HepG2 (cell line): Measurements from ENCODE around the gene IVD. TPM values are rescaled to one million over a fixed set of nuclear protein-coding genes. Genes with fewer than 3 reads are reported as not detected.

Source experiments
- FOXM1 ChIP-seq: sonication (generic); formaldehyde crosslinking; IDR thresholded peaks from 2 replicates; pipeline ENCODE4 v1.5.0; 2020; ENCODE audit warnings: missing genetic modification reagents
- GLMP ChIP-seq: sonication (generic); formaldehyde crosslinking; IDR thresholded peaks from 2 replicates; pipeline ENCODE4 v1.9.0; 2021; ENCODE audit warnings: missing genetic modification reagents, mild to moderate bottlenecking, borderline replicate concordance
- HIC2 ChIP-seq: sonication (generic); formaldehyde crosslinking; IDR thresholded peaks from 2 replicates; pipeline ENCODE4 v1.9.0; 2022; ENCODE audit warnings: low read depth, missing genetic modification reagents
- HIVEP1 ChIP-seq: sonication (generic); formaldehyde crosslinking; IDR thresholded peaks from 2 replicates; pipeline ENCODE4 v1.4.0; 2020; ENCODE audit warnings: mild to moderate bottlenecking, missing genetic modification reagents
- HOXA3 ChIP-seq: sonication (generic); formaldehyde crosslinking; IDR thresholded peaks from 2 replicates; pipeline ENCODE4 v1.5.0; 2020; ENCODE audit warnings: missing genetic modification reagents
- IKZF1 ChIP-seq: fragments of 450-650 bp; IDR thresholded peaks from 2 replicates; pipeline ENCODE4 v1.7.1; 2016
- KDM5B ChIP-seq: sonication (generic); formaldehyde crosslinking; IDR thresholded peaks from 2 replicates; pipeline ENCODE4 v1.4.0; 2020; ENCODE audit warnings: missing genetic modification reagents, mild to moderate bottlenecking, borderline replicate concordance
- PAF1 ChIP-seq: IDR thresholded peaks from 2 replicates; pipeline ENCODE4 v1.6.1; 2016; ENCODE audit warnings: missing genetic modification reagents, missing compliant biosample characterization
- PHB2 ChIP-seq: fragments of 450-650 bp; IDR thresholded peaks from 2 replicates; pipeline ENCODE4 v1.6.1; 2018; ENCODE audit not compliant: partially characterized antibody
- RARA ChIP-seq: IDR thresholded peaks from 2 replicates; pipeline ENCODE4 v1.6.1; 2016; ENCODE audit warnings: missing genetic modification reagents, missing compliant biosample characterization
- SKI ChIP-seq: fragments of 450-650 bp; IDR thresholded peaks from one replicate; pipeline ENCODE4 v1.6.1; 2018; ENCODE audit warnings: mild to moderate bottlenecking; ENCODE audit not compliant: partially characterized antibody
- SNAPC2 ChIP-seq: sonication (generic); formaldehyde crosslinking; IDR thresholded peaks from 2 replicates; pipeline ENCODE4 v1.8.1; 2022; ENCODE audit warnings: mild to moderate bottlenecking, missing genetic modification reagents
- TBP ChIP-seq: sonication (generic); formaldehyde crosslinking; IDR thresholded peaks from 2 replicates; pipeline ENCODE4 v1.5.0; 2020; ENCODE audit warnings: missing genetic modification reagents
- TEAD3 ChIP-seq: optimal IDR thresholded peaks from 2 replicates; pipeline ENCODE3; 2016; ENCODE audit warnings: borderline replicate concordance
- ZFP36L1 ChIP-seq: sonication (generic); formaldehyde crosslinking; IDR thresholded peaks from 2 replicates; pipeline ENCODE4 v1.8.0; 2022; ENCODE audit warnings: mild to moderate bottlenecking, missing genetic modification reagents, moderate library complexity
- ZMYM4 ChIP-seq: sonication (generic); formaldehyde crosslinking; IDR thresholded peaks from 2 replicates; pipeline ENCODE4 v1.8.1; 2023; ENCODE audit warnings: mild to moderate bottlenecking, missing genetic modification reagents
- ZNF432 ChIP-seq: sonication (generic); formaldehyde crosslinking; IDR thresholded peaks from 2 replicates; pipeline ENCODE4 v1.5.0; 2020; ENCODE audit warnings: missing genetic modification reagents, mild to moderate bottlenecking, borderline replicate concordance
- ZNF549 ChIP-seq: sonication (generic); formaldehyde crosslinking; IDR thresholded peaks from 2 replicates; pipeline ENCODE4 v1.5.0; 2020; ENCODE audit warnings: missing genetic modification reagents
- ZNF639 ChIP-seq: conservative IDR thresholded peaks from 2 replicates; pipeline ENCODE4 v1.6.1; 2018; ENCODE audit warnings: missing genetic modification reagents
- polyA plus RNA-seq, 8 experiments: library from polyadenylated mRNA; depleted of rRNA in 3 of 8; stranded (reverse) in 7 of 8; unstranded in 1 of 8; fragments of >200 nt; fragmentation: Illumina TruSeq in 4 of 8; extraction: Trizol in 4 of 8; gene quantifications; 2 replicates each; pipeline versions ENCODE4 v1.2.1 to v1.2.3, GENCODE V29; 2011 to 2016; ENCODE audit warnings: low read depth in 4 of 8, missing spikeins in 1 of 8, mixed read lengths in 1 of 8; ENCODE audit not compliant: insufficient read depth in 1 of 8
- total RNA-seq, 5 experiments: library from RNA; depleted of rRNA; stranded (reverse); fragments of >200 nt; fragmentation: Illumina TruSeq; extraction: Trizol; gene quantifications; 2 replicates each; pipeline ENCODE4 v1.2.3, GENCODE V29; 2016; ENCODE audit warnings: low read depth in 1 of 5
- TF ChIP-seq, protein P1 (sequence below): IDR thresholded peaks from 2 replicates; pipeline ENCODE4 v1.4.0; 2020; ENCODE audit warnings: mild to moderate bottlenecking, missing genetic modification reagents
- TF ChIP-seq, protein P2 (sequence below): sonication (generic); formaldehyde crosslinking; IDR thresholded peaks from 2 replicates; pipeline ENCODE4 v1.4.0; 2020; ENCODE audit warnings: mild to moderate bottlenecking, missing genetic modification reagents, borderline replicate concordance

The IVD gene
- total and polyA plus RNA-seq, 2 of the 13 experiments (the other 11 are each of a cell fraction or from before 2014, with no cell fraction given) = 48.0 to 53.9 TPM

DNA sequence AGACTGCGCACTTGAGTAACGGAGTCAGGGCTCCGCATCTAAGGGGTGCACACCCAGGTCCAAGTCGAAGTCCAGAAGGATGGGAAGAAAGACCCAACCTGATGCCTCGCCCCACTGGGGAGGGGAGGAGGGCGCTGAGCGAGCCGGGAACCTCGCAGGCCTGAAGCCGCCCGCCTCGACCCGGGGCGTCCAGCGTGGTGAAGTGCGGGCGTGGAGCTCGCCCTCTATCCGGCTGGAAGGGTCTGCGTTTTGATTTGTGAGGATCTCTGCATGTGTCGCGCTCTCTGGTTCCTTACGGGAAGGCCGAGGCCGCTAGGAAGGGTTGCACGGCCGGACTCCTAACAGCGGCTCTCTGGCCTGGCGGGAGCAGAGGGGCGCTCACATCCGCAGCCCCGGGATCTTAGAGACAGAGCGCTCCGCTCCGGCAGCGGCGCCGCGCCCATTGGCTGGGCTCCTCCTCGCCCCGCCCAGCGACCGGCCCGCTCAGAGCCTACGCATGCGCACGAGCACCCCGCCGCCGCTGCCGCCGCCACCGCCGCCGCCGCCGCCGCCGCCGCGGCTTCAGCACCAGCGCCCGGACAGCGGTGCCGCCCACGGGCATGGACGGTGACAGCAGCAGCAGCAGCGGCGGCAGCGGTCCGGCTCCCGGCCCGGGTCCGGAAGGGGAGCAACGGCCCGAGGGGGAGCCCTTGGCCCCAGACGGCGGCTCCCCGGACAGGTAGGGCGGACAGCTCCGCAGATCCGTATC is 47.7 kb upstream of the IVD start, which contains the start of gene DISP2 (continued):
- TF ChIP-seq, protein P1, sequence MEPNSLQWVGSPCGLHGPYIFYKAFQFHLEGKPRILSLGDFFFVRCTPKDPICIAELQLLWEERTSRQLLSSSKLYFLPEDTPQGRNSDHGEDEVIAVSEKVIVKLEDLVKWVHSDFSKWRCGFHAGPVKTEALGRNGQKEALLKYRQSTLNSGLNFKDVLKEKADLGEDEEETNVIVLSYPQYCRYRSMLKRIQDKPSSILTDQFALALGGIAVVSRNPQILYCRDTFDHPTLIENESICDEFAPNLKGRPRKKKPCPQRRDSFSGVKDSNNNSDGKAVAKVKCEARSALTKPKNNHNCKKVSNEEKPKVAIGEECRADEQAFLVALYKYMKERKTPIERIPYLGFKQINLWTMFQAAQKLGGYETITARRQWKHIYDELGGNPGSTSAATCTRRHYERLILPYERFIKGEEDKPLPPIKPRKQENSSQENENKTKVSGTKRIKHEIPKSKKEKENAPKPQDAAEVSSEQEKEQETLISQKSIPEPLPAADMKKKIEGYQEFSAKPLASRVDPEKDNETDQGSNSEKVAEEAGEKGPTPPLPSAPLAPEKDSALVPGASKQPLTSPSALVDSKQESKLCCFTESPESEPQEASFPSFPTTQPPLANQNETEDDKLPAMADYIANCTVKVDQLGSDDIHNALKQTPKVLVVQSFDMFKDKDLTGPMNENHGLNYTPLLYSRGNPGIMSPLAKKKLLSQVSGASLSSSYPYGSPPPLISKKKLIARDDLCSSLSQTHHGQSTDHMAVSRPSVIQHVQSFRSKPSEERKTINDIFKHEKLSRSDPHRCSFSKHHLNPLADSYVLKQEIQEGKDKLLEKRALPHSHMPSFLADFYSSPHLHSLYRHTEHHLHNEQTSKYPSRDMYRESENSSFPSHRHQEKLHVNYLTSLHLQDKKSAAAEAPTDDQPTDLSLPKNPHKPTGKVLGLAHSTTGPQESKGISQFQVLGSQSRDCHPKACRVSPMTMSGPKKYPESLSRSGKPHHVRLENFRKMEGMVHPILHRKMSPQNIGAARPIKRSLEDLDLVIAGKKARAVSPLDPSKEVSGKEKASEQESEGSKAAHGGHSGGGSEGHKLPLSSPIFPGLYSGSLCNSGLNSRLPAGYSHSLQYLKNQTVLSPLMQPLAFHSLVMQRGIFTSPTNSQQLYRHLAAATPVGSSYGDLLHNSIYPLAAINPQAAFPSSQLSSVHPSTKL (CRISPR knock-in tag) = 0 out of 2 replicates have a peak, but pooled peaks have one; percentile 8
- TF ChIP-seq HIVEP1 (CRISPR knock-in tag) (no peak), GLMP (no peak), ZNF639 (peak; percentile 59; the same call in 1 of the 2 replicates), SNAPC2 (no peak), ZNF432 (no peak), KDM5B (peak; percentile 57; the same call in 1 of the 2 replicates), FOXM1 (CRISPR knock-in tag) (no peak), PHB2 (no peak), HOXA3 (CRISPR knock-in tag) (peak; percentile 52; the same call in 1 of the 2 replicates), ZNF549 (no peak), TBP (CRISPR knock-in tag) (no peak), IKZF1 (no peak), PAF1 (CRISPR knock-in tag) (no peak), HIC2 (CRISPR knock-in tag) (no peak), SKI (peak; percentile 71), ZFP36L1 (no peak), ZMYM4 (no peak), RARA (CRISPR knock-in tag) (peak; percentile 3; the same call in 1 of the 2 replicates), TEAD3 (CRISPR knock-in tag) (peak; percentile 10)
- TF ChIP-seq, protein P2, sequence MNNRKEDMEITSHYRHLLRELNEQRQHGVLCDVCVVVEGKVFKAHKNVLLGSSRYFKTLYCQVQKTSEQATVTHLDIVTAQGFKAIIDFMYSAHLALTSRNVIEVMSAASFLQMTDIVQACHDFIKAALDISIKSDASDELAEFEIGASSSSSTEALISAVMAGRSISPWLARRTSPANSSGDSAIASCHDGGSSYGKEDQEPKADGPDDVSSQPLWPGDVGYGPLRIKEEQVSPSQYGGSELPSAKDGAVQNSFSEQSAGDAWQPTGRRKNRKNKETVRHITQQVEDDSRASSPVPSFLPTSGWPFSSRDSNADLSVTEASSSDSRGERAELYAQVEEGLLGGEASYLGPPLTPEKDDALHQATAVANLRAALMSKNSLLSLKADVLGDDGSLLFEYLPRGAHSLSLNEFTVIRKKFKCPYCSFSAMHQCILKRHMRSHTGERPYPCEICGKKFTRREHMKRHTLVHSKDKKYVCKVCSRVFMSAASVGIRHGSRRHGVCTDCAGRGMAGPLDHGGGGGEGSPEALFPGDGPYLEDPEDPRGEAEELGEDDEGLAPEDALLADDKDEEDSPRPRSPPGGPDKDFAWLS = no peak
